Measurements from ENCODE around the gene RELCH. TPM values are rescaled to one million over a fixed set of nuclear protein-coding genes. Genes with fewer than 3 reads are reported as not detected.

RELCH gene
- total RNA-seq, 1 experiment from 2014 or later: 19.5 TPM

DNA sequence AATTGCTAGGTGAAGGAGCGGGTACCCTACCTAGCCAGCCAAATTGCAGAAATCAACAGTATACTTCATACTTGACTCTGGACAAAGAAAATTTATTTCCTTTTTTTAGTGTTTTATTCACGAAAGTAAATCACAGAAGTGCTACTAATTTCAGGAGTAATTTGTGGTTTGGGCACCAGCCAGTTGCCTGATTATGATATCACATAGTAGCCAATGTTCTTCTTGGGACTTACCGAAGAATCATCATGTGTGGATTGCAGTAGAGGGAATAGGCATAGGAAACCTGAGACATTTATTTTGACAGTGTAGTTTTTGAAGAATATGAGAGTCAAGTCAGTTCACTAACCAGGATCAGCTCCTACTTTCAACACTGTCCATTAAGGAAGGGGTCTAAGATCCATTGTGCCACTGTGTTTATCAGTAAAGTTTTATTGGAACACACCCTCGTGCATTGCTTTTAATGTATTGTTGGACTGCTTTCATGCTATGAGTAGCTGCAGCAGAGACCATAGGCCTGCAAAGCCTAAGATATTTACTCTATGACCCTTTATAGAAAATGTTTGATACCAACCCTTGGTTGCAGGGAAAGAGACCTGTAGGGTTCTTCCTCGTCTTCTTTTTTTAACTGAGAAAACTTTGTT lies 170.1 kb downstream of the RELCH start:
- no peak overlapping the region for H3K4me3 ChIP-seq (ENCODE audit: low read depth in 2 of 2, low read length in 2 of 2)
- ATAC-seq (no peak), DNase-seq (ENCODE audit: low read depth, low spot score) (no peak)
- no peaks in the 10 kb centered on the region for H3K27me3 ChIP-seq (ENCODE audit: control insufficient read depth, insufficient read depth, low read length)
- no peaks in the 10 kb centered on the region for H3K36me3 ChIP-seq (ENCODE audit: control insufficient read depth, insufficient read depth, low read length)
- no peak overlapping the region for H3K27ac ChIP-seq (ENCODE audit: low read length)
- ChIA-PET POLR2A (no interaction called here), CTCF (no interaction called here)
- intact Hi-C loops (cut with micrococcal nuclease; ENCODE audit: unreplicated experiment) (no loop called here), in situ Hi-C loops (cut with HindIII; ENCODE audit: low pct_unique_long_range_greater_than_20kb, low sequenced_read_pairs) (no loop called here)
- no peaks in the 10 kb centered on the region for H3K4me1 ChIP-seq (ENCODE audit: control insufficient read depth, insufficient read depth, low read length)
- TF ChIP-seq, protein P1, sequence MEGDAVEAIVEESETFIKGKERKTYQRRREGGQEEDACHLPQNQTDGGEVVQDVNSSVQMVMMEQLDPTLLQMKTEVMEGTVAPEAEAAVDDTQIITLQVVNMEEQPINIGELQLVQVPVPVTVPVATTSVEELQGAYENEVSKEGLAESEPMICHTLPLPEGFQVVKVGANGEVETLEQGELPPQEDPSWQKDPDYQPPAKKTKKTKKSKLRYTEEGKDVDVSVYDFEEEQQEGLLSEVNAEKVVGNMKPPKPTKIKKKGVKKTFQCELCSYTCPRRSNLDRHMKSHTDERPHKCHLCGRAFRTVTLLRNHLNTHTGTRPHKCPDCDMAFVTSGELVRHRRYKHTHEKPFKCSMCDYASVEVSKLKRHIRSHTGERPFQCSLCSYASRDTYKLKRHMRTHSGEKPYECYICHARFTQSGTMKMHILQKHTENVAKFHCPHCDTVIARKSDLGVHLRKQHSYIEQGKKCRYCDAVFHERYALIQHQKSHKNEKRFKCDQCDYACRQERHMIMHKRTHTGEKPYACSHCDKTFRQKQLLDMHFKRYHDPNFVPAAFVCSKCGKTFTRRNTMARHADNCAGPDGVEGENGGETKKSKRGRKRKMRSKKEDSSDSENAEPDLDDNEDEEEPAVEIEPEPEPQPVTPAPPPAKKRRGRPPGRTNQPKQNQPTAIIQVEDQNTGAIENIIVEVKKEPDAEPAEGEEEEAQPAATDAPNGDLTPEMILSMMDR (IDR thresholded peaks at IDR 0.05): no peak
- TF ChIP-seq TCF7L2 (IDR thresholded peaks at IDR 0.05; ENCODE audit: low read depth, low read length) (no peak), POLR2AphosphoS5 (IDR thresholded peaks at IDR 0.05; ENCODE audit: low read depth, low read length) (no peak), SIN3A (IDR thresholded peaks at IDR 0.05; ENCODE audit: borderline replicate concordance, insufficient read depth, low read depth, low read length) (no peak)
- TF ChIP-seq, protein P2, sequence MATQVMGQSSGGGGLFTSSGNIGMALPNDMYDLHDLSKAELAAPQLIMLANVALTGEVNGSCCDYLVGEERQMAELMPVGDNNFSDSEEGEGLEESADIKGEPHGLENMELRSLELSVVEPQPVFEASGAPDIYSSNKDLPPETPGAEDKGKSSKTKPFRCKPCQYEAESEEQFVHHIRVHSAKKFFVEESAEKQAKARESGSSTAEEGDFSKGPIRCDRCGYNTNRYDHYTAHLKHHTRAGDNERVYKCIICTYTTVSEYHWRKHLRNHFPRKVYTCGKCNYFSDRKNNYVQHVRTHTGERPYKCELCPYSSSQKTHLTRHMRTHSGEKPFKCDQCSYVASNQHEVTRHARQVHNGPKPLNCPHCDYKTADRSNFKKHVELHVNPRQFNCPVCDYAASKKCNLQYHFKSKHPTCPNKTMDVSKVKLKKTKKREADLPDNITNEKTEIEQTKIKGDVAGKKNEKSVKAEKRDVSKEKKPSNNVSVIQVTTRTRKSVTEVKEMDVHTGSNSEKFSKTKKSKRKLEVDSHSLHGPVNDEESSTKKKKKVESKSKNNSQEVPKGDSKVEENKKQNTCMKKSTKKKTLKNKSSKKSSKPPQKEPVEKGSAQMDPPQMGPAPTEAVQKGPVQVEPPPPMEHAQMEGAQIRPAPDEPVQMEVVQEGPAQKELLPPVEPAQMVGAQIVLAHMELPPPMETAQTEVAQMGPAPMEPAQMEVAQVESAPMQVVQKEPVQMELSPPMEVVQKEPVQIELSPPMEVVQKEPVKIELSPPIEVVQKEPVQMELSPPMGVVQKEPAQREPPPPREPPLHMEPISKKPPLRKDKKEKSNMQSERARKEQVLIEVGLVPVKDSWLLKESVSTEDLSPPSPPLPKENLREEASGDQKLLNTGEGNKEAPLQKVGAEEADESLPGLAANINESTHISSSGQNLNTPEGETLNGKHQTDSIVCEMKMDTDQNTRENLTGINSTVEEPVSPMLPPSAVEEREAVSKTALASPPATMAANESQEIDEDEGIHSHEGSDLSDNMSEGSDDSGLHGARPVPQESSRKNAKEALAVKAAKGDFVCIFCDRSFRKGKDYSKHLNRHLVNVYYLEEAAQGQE (IDR thresholded peaks at IDR 0.05; ENCODE audit: insufficient read depth in 1 of 2, low read depth in 2 of 2, low read length in 1 of 2): no peak
- no TSS peak for BruUV-seq (replicated peaks)
- no peaks in the 10 kb centered on the region for H3K9me3 ChIP-seq (ENCODE audit: control insufficient read depth, insufficient read depth, low read depth, low read length)

Other genes with a start within 250 kb of the RELCH start
- 21.4 TPM for gene PIGN, start 199 bp upstream of the RELCH start, total RNA-seq (2021; ENCODE audit: unreplicated experiment)
- gene TNFRSF11A, start 138.1 kb downstream of the RELCH start, total RNA-seq (2021; ENCODE audit: unreplicated experiment): 14.1 TPM

All from Panc1 (cell line).